Erythroblast (primary cell): ENCODE measurements around the gene ATG101.
A peak's percentile ranks its signal among the peaks of the same experiment; 100 is the strongest.

Source experiments
- DNase-seq, 2 experiments: peaks; one replicate each; lab custom pipeline; 2025; lab: John Stamatoyannopoulos, UW
- GATA1 ChIP-seq: IDR thresholded peaks from 2 replicates; pipeline ENCODE4 v1.6.1; 2011; ENCODE audit warnings: low read depth, mild to moderate bottlenecking, control low read depth, low read length, moderate library complexity
- POLR2A ChIP-seq: IDR thresholded peaks from 2 replicates; pipeline ENCODE4 v1.6.1; 2011; ENCODE audit warnings: mild to moderate bottlenecking, low read length

The ATG101 gene

GRCh38 chr12:52069327-52070184 lies at the start of gene ATG101:
ATG101 (plus strand) TSS chr12:52069978; CDS start chr12:52073651, 3,673 bp downstream.
- DNase-seq: peak; percentile 96
- TF ChIP-seq POLR2A (peak; percentile 72), GATA1 (no peak)

- DNase-seq: peak; percentile 50 to 51
- no peak for TF ChIP-seq POLR2A
- no peak for TF ChIP-seq GATA1
Observed at GRCh38 chr12:52020539-52021336, 49.0 kb upstream of the ATG101 start.

- peak in 1 of 2 experiments; percentile 49 for DNase-seq
- TF ChIP-seq GATA1 (no peak), POLR2A (peak; percentile 18)
Observed at GRCh38 chr12:52022841-52023181, 47.0 kb upstream of the ATG101 start.

GRCh38 chr12:52023182-52023975 lies 46.4 kb upstream of the ATG101 start:
- TF ChIP-seq GATA1: no peak
- no peak for TF ChIP-seq POLR2A
- DNase-seq: peak; percentile 86 to 91

- DNase-seq: peak in 1 of 2 experiments; percentile 66
- no peak for TF ChIP-seq POLR2A
- no peak for TF ChIP-seq GATA1
Observed at GRCh38 chr12:52023976-52024688, 45.6 kb upstream of the ATG101 start.

GRCh38 chr12:52024845-52025230 lies 44.9 kb upstream of the ATG101 start:
- no peak for TF ChIP-seq GATA1
- no peak for TF ChIP-seq POLR2A
- DNase-seq: peak; percentile 50 to 74

- TF ChIP-seq GATA1: no peak
- no peak for TF ChIP-seq POLR2A
Observed at GRCh38 chr12:52026263-52026662, 43.5 kb upstream of the ATG101 start.

GRCh38 chr12:52027085-52027843 lies 42.5 kb upstream of the ATG101 start:
- TF ChIP-seq GATA1 (no peak), POLR2A (no peak)

More at GRCh38 chr12:52026263-52026662, 43.5 kb upstream of the ATG101 start:
- no peak for DNase-seq

GRCh38 chr12:52029685-52030084 lies 40.1 kb upstream of the ATG101 start:
- TF ChIP-seq POLR2A (no peak), GATA1 (no peak)

More at GRCh38 chr12:52027085-52027843, 42.5 kb upstream of the ATG101 start:
- DNase-seq: no peak

GRCh38 chr12:52032446-52032803 lies 37.4 kb upstream of the ATG101 start:
- TF ChIP-seq POLR2A (no peak), GATA1 (no peak)
- peak in 1 of 2 experiments; percentile 35 for DNase-seq

More at GRCh38 chr12:52029685-52030084, 40.1 kb upstream of the ATG101 start:
- DNase-seq: peak in 1 of 2 experiments; percentile 28

GRCh38 chr12:52032804-52033445 lies 36.9 kb upstream of the ATG101 start:
- TF ChIP-seq GATA1: no peak
- no peak for TF ChIP-seq POLR2A
- DNase-seq: peak; percentile 91 to 93

GRCh38 chr12:52033446-52034140 lies 36.2 kb upstream of the ATG101 start:
- TF ChIP-seq GATA1 (no peak), POLR2A (no peak)
- DNase-seq: no peak
